Cardiac fibroblast (primary cell): ENCODE results near the gene ANKRD17.
A peak's percentile ranks its signal among the peaks of the same experiment; 100 is the strongest.
"Not testable (repeated sequence)": the region's sequence is repeated elsewhere in the genome, so short reads cannot be mapped to it uniquely, and the experiment has no call there.

ENCODE experiments used
- DNase-seq, 2 donors: peaks; one replicate each; pipeline versions ENCODE4 v3.0.0 to v3.0.0-alpha.2; 2010; ENCODE audit warnings: low read depth in 2 of 2
- H3K4me3 ChIP-seq, 2 donors: replicated peaks in 1 of 2; 1 replicate in 1 of 2; 2 replicates in 1 of 2; pipeline ENCODE4 v1.5.1; 2011; ENCODE audit warnings: low read depth in 2 of 2, low read length in 2 of 2, mild to moderate bottlenecking in 2 of 2, moderate library complexity in 1 of 2
- TF ChIP-seq, protein P1 (sequence below): IDR thresholded peaks from one replicate; pipeline ENCODE4 v1.5.1; 2011; ENCODE audit warnings: low read depth, mild to moderate bottlenecking, low read length, inconsistent platforms

ANKRD17 gene

GRCh38 chr4:73231518-73232487 is 26.8 kb downstream of the ANKRD17 start:
- TF ChIP-seq, protein P1, sequence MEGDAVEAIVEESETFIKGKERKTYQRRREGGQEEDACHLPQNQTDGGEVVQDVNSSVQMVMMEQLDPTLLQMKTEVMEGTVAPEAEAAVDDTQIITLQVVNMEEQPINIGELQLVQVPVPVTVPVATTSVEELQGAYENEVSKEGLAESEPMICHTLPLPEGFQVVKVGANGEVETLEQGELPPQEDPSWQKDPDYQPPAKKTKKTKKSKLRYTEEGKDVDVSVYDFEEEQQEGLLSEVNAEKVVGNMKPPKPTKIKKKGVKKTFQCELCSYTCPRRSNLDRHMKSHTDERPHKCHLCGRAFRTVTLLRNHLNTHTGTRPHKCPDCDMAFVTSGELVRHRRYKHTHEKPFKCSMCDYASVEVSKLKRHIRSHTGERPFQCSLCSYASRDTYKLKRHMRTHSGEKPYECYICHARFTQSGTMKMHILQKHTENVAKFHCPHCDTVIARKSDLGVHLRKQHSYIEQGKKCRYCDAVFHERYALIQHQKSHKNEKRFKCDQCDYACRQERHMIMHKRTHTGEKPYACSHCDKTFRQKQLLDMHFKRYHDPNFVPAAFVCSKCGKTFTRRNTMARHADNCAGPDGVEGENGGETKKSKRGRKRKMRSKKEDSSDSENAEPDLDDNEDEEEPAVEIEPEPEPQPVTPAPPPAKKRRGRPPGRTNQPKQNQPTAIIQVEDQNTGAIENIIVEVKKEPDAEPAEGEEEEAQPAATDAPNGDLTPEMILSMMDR: no peak
- DNase-seq: no peak
- no peak overlapping the region for H3K4me3 ChIP-seq

GRCh38 chr4:73230865-73231517 is 27.6 kb downstream of the ANKRD17 start:
- H3K4me3 ChIP-seq: no peak overlapping the region
- TF ChIP-seq, protein P1: no peak
- DNase-seq: no peak

DNA sequence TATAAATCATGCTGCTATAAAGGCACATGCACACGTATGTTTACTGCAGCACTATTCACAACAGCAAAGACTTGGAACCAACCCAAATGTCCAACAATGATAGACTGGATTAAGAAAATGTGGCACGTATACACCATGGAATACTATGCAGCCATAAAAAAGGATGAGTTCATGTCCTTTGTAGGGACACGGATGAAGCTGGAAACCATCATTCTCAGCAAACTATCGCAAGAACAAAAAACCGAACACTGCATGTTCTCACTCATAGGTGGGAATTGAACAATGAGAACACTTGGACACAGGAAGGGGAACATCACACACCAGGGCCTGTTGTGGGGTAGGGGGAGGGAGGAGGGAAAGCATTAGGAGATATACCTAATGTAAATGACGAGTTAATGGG is 29.8 kb downstream of the ANKRD17 start:
- not testable (repeated sequence) for DNase-seq, H3K4me3 ChIP-seq

GRCh38 chr4:73224886-73225285 is 33.7 kb downstream of the ANKRD17 start:
- TF ChIP-seq, protein P1: no peak

DNA sequence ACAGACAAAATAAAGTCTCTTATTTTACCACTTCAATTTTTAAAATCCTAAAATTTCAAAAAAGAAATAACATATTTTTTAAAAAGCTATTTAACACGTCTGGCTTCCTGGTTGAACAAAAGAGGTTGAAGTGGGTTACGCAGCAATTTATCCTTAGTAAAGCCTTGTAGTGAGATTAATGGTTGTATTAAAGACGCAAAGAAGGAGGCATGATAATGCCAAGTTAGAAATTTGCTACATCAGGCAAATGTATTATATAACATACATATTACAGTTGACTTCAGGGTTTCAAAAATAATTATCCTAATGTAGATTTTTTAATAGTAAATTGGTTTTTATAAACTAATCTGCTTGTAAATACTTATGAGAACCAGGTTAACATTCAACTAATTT is 35.3 kb downstream of the ANKRD17 start:
- no peak for DNase-seq
- H3K4me3 ChIP-seq: no peak overlapping the region
- TF ChIP-seq, protein P1: no peak

More at GRCh38 chr4:73224886-73225285, 33.7 kb downstream of the ANKRD17 start:
- no peak for DNase-seq
- no peak overlapping the region for H3K4me3 ChIP-seq

- H3K4me3 ChIP-seq: peak overlapping the region; percentile 55 to 62
- TF ChIP-seq, protein P1: no peak
- DNase-seq: peak; percentile 96 to 97
Measured at GRCh38 chr4:73222466-73223257, 35.9 kb downstream of the ANKRD17 start.

- peak overlapping the region in 1 of 2 donors; percentile 62 for H3K4me3 ChIP-seq
- TF ChIP-seq, protein P1: no peak
- DNase-seq: no peak
Measured at GRCh38 chr4:73221734-73222133, 36.9 kb downstream of the ANKRD17 start.
